Upper lobe of right lung (tissue), 1 donor: ENCODE measurements around the gene MRTFB. TPM values are rescaled to one million over a fixed set of nuclear protein-coding genes. Genes with fewer than 3 reads are reported as not detected.

ENCODE experiments used
- ATAC-seq: fragments of 200-7000 bp; cut with Tn5 transposase; one replicate; pipeline ENCODE4 v1.9.1; 2020; ENCODE audit warnings: mild to moderate bottlenecking, moderate library complexity
- DNase-seq: peaks from one replicate; pipeline ENCODE4 v3.0.0-alpha.2; 2020
- H3K27ac ChIP-seq: fragments of 200-600 bp; one replicate; pipeline ENCODE4 v1.8.0; 2022
- H3K27me3 ChIP-seq: fragments of 200-600 bp; one replicate; pipeline ENCODE4 v1.8.0; 2022; ENCODE audit warnings: mild to moderate bottlenecking
- H3K36me3 ChIP-seq: fragments of 200-600 bp; one replicate; pipeline ENCODE4 v1.8.0; 2022
- H3K4me1 ChIP-seq: fragments of 200-600 bp; one replicate; pipeline ENCODE4 v1.8.0; 2022
- H3K4me3 ChIP-seq: fragments of 200-600 bp; one replicate; pipeline ENCODE4 v1.8.0; 2022; ENCODE audit warnings: mild to moderate bottlenecking
- H3K9me3 ChIP-seq: fragments of 200-600 bp; one replicate; pipeline ENCODE4 v1.8.0; 2022
- intact Hi-C: fragments of 100-400 bp; cut with DNase I; formaldehyde crosslinking; loops from one replicate; pipeline ENCODE4 v1.11.0; 2022
- total RNA-seq: library from RNA; stranded (reverse); fragmentation: NEBNext Ultra II Directional; extraction: Animal tissue kit (Norgen Biotek cat#: 25700); gene quantifications from one replicate; pipeline ENCODE4 v1.2.1, GENCODE V29; 2021
- TF ChIP-seq, protein P1 (sequence below): fragments of 200-600 bp; IDR thresholded peaks from one replicate; pipeline ENCODE4 v1.8.0; 2022; ENCODE audit warnings: antibody characterized with exemption
- donor health status: DM: no; HTN: yes; CAD: no; lungs with severe emphysema.

MRTFB gene
- total RNA-seq, 1 donor from 2014 or later = 54.7 TPM

DNA sequence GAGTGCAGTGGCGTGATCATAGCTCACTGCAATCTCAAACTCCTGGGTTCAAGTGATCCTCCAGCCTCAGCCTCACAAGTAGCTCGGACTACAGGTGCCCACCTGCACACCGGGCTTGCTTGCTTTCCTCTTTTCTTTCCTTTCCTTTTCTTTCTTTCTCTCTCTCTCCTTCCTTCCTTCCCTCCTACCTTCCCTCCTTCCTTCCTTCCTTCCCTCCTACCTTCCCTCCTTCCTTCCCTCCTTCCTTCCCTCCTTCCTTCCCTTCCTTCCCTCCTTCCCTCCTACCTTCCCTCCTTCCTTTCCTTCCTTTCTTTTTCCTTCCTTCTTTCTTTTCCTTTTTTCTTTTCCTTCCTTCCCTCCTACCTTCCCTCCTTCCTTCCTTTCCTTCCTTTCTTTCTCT lies 225.5 kb downstream of the MRTFB start:
- Histone ChIP-seq H3K27me3 (no peaks in the 10 kb centered on the region), H3K27ac (no peak overlapping the region), H3K4me1 (peaks cover 2% of the 10 kb centered on the region), H3K4me3 (no peak overlapping the region), H3K9me3 (no peaks in the 10 kb centered on the region), H3K36me3 (no peaks in the 10 kb centered on the region)
- DNase-seq = no peak
- TF ChIP-seq, protein P1, sequence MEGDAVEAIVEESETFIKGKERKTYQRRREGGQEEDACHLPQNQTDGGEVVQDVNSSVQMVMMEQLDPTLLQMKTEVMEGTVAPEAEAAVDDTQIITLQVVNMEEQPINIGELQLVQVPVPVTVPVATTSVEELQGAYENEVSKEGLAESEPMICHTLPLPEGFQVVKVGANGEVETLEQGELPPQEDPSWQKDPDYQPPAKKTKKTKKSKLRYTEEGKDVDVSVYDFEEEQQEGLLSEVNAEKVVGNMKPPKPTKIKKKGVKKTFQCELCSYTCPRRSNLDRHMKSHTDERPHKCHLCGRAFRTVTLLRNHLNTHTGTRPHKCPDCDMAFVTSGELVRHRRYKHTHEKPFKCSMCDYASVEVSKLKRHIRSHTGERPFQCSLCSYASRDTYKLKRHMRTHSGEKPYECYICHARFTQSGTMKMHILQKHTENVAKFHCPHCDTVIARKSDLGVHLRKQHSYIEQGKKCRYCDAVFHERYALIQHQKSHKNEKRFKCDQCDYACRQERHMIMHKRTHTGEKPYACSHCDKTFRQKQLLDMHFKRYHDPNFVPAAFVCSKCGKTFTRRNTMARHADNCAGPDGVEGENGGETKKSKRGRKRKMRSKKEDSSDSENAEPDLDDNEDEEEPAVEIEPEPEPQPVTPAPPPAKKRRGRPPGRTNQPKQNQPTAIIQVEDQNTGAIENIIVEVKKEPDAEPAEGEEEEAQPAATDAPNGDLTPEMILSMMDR = no peak
- intact Hi-C loops = no loop called here
- no peak for ATAC-seq

DNA sequence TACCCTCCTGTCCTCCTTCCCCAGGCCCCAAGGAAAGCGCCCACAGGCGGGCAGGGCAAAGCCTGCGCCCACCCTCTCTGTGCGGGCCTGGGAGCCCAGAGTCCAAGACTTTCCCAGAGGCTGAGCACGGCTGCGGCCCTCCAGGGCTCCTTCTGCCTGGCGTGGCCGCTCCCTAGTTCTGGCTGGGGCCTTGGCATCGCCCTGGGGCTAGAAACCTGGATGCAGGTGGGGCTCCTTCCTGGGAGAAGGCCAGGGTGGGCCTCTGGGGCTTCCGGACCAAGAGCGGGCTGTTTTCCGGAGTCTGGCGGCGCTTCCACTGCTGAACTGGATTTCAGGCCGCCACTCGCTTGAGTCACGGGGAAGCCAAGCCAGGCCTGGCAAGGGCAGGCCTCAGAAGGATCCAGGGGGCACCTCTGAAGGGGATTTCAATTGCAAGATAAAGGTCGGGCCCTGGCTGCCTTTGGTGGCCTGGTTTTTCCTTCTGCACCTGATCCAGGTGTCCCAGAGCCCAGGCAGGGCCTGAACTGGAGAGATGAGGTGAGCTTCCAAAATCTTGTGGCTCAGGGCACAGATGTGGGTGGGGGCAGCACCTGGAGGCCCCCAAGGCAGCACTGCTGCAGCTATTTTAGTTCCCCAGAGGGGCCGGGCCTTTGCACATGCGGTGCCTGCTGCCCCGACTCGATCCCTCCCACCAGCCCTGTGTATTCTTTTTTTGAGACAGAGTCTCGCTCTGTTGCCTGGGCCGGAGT lies 227.4 kb downstream of the MRTFB start:
- H3K4me1 ChIP-seq = no peaks in the 10 kb centered on the region
- DNase-seq (peak; percentile 49), ATAC-seq (no peak)
- no peaks in the 10 kb centered on the region for H3K36me3 ChIP-seq
- no peak overlapping the region for H3K4me3 ChIP-seq
- TF ChIP-seq, protein P1 = no peak
- peaks cover 2% of the 10 kb centered on the region for H3K27me3 ChIP-seq
- H3K9me3 ChIP-seq = no peaks in the 10 kb centered on the region
- no peak overlapping the region for H3K27ac ChIP-seq
- intact Hi-C loops = no loop called here

DNA sequence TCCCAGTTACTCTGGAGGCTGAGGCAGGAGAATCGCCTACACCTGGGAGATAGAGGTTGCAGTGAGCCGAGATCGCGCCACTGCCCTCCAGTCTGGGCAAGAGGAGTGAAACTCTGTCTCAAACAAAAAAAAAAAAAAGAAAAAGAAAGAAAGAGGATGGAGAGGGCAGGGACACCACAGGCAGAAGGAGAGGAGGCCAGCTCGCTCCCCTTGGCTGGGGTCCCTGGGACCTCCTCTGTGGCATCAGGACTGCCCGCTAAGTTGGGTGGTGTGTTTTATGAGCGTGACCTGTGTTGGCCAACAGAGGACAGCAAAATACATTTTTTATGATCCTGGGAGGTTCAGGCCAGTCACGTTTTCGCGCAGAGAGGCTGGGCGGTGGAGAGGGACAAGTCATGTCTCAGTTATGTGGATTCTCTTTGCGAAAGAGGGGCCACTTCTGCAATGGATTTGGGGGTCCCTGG lies 229.6 kb downstream of the MRTFB start:
- intact Hi-C loops = no loop called here
- Histone ChIP-seq H3K4me1 (no peaks in the 10 kb centered on the region), H3K36me3 (no peaks in the 10 kb centered on the region), H3K4me3 (peak overlapping the region; percentile 72), H3K9me3 (no peaks in the 10 kb centered on the region), H3K27me3 (peaks cover 7% of the 10 kb centered on the region), H3K27ac (peak overlapping the region; percentile 3)
- DNase-seq (peak; percentile 79), ATAC-seq (peak; percentile 83)
- TF ChIP-seq, protein P1 = peak; percentile 57

DNA sequence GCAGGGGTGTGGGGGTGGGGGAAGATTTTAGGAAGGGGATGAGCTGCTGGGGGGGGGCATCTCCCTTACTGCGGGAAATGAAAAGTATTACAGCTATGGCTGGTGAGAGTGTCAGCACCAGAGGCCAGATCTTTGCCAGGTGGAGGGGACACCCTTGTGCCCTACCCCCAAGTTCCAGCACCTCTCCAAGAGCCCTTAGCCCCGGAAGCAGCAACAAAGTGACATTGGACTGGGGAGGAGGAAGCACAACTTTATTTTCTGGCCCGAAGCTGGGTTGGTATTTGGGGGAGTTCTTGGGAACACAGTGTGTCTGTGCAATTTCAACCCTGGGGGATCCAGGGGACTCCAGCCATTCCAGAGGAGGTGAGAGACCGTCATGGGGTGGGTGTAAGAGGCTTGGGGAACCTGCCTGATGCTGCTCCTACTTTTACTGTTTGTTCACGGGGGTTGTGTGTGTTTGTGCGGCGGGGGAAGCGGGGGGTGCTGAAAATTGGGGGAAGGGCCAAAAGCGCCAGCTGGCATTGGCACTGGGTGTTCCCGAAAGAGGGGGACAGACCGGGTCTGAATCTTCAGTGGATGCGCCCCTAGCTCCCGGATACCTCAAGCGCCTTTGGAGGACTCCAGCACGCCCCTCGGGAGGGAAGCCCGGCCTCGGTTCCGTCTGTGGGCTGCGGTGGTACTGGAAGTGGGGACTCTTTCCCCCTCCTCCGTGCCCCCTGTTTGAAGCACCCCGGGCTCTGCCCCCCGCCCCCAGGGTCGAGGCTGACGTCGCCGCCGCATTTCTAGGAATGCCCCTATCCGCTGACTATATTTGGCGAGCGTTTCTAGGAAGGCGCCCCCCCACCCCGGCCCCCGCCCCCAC lies 230.3 kb downstream of the MRTFB start:
- H3K4me1 ChIP-seq = no peaks in the 10 kb centered on the region
- peak overlapping the region; percentile 47 for H3K27ac ChIP-seq
- peak overlapping the region; percentile 72 for H3K4me3 ChIP-seq
- intact Hi-C loops = no loop called here
- no peaks in the 10 kb centered on the region for H3K36me3 ChIP-seq
- peaks cover 7% of the 10 kb centered on the region for H3K27me3 ChIP-seq
- ATAC-seq (peak; percentile 31), DNase-seq (peak; percentile 69)
- TF ChIP-seq, protein P1 = no peak
- no peaks in the 10 kb centered on the region for H3K9me3 ChIP-seq

DNA sequence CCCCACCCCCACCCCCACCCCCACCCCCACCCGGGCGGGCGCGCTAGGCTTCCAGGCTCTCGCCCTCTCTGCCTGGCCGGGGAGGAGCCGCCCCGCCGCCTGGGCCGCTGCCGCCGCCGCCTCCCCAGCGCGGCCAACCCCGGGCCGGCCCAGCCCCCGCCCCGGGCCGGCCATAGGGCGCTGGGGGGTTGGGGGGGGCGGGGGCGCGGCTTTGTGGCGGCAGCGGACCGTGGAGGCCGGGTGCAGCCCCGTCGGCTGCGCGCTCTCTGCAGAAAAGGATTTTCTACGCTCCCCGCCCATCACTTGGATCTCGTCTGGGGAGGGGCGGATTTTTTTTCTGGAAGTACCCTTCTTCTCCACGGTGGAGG lies 230.9 kb downstream of the MRTFB start:
- H3K27ac ChIP-seq = no peak overlapping the region
- intact Hi-C loops = no loop called here

More for the DNA sequence above, 230.9 kb downstream of the MRTFB start:
- ATAC-seq (peak; percentile 90), DNase-seq (peak; percentile 77)
- H3K27me3 ChIP-seq = peaks cover 7% of the 10 kb centered on the region
- H3K4me3 ChIP-seq = peak overlapping the region; percentile 72
- TF ChIP-seq, protein P1 = no peak
- H3K9me3 ChIP-seq = no peaks in the 10 kb centered on the region
- H3K4me1 ChIP-seq = no peaks in the 10 kb centered on the region
- H3K36me3 ChIP-seq = no peaks in the 10 kb centered on the region
